ENCODE results near the gene KRTAP5-1.

KRTAP5-1 gene

GRCh38 chr11:1559111-1559951 is 25.8 kb downstream of the KRTAP5-1 start:
- peak in 1 of 2 donors; percentile 10 for DNase-seq

- DNase-seq, result no peak
Observed at GRCh38 chr11:1558775-1559110, 26.3 kb downstream of the KRTAP5-1 start.

- DNase-seq, result peak in 1 of 2 donors; percentile 5
Observed at GRCh38 chr11:1557904-1558774, 26.9 kb downstream of the KRTAP5-1 start.

- DNase-seq, result peak in 1 of 2 donors; percentile 5
Observed at GRCh38 chr11:1557051-1557884, 27.8 kb downstream of the KRTAP5-1 start.

GRCh38 chr11:1556278-1556902 is 28.7 kb downstream of the KRTAP5-1 start:
- DNase-seq, result no peak

GRCh38 chr11:1555713-1556153 is 29.4 kb downstream of the KRTAP5-1 start:
- peak in 1 of 2 donors; percentile 14 for DNase-seq

GRCh38 chr11:1554981-1555712 is 29.9 kb downstream of the KRTAP5-1 start:
- peak in 1 of 2 donors; percentile 19 for DNase-seq

GRCh38 chr11:1553808-1554594 is 31.1 kb downstream of the KRTAP5-1 start:
- no peak for DNase-seq

GRCh38 chr11:1549338-1550330 is 35.4 kb downstream of the KRTAP5-1 start:
- no peak for DNase-seq

- peak in 1 of 2 donors; percentile 19 for DNase-seq
Observed at GRCh38 chr11:1548221-1549070, 36.6 kb downstream of the KRTAP5-1 start.

GRCh38 chr11:1547467-1548098 is 37.5 kb downstream of the KRTAP5-1 start:
- no peak for DNase-seq

- DNase-seq, result peak in 1 of 2 donors; percentile 61
Observed at GRCh38 chr11:1546536-1547466, 38.3 kb downstream of the KRTAP5-1 start.

- no peak for DNase-seq
Observed at GRCh38 chr11:1546077-1546535, 39.0 kb downstream of the KRTAP5-1 start.

- no peak for DNase-seq
Observed at GRCh38 chr11:1545432-1545831, 39.7 kb downstream of the KRTAP5-1 start.

- no peak for DNase-seq
Observed at GRCh38 chr11:1544536-1544935, 40.5 kb downstream of the KRTAP5-1 start.

- DNase-seq, result no peak
Observed at GRCh38 chr11:1543606-1544263, 41.3 kb downstream of the KRTAP5-1 start.

Data from CD4-positive, alpha-beta T cell treated with Interferon alpha-2 for 1 hour (primary cell).